IMR-90 (cell line): ENCODE measurements around the gene CIC. TPM values are rescaled to one million over a fixed set of nuclear protein-coding genes. Genes with fewer than 3 reads are reported as not detected.

Experiments used
- ATAC-seq: fragments of 200-7000 bp; cut with Tn5 transposase; 2 replicates; pipeline ENCODE4 v1.9.1; 2020; ENCODE audit warnings: low read depth, mild to moderate bottlenecking, moderate library complexity
- BruUV-seq: library from RNA; stranded (reverse); fragments of 400-500 nt; replicated peaks from 2 replicates; lab custom pipeline; 2021; lab: Mats Ljungman, UMichigan
- CTCF ChIA-PET: fragments of 300-600 bp; formaldehyde crosslinking; extraction: SDS; loops from one replicate; lab custom pipeline; 2021; ENCODE audit warnings: antibody characterized with exemption; lab: Yijun Ruan, JAX
- POLR2A ChIA-PET: fragments of 300-600 bp; sonication (Branson Sonifier 250); formaldehyde crosslinking; loops from one replicate; lab custom pipeline; 2022; ENCODE audit warnings: antibody characterized with exemption; ENCODE audit not compliant: unreplicated experiment; lab: Charles Lee
- DNase-seq: peaks from one replicate; pipeline ENCODE4 v3.0.0; 2013
- H2AFZ ChIP-seq: replicated peaks from 2 replicates; pipeline ENCODE3; 2013; ENCODE audit warnings: low read length, mild to moderate bottlenecking; ENCODE audit not compliant: poor library complexity
- H2AK5ac ChIP-seq: 2 replicates; pipeline ENCODE4 v1.6.1; 2013; ENCODE audit warnings: low read depth, low read length, inconsistent platforms
- H2AK9ac ChIP-seq: replicated peaks from 2 replicates; pipeline ENCODE3; 2013; ENCODE audit warnings: mild to moderate bottlenecking, low read depth, low read length, moderate library complexity; ENCODE audit not compliant: poor library complexity
- H2BK120ac ChIP-seq: 2 replicates; pipeline ENCODE4 v1.6.1; 2013; ENCODE audit warnings: low read depth, low read length, inconsistent platforms
- H2BK15ac ChIP-seq: 3 replicates; pipeline ENCODE4 v1.6.1; 2013; ENCODE audit warnings: low read depth, low read length, inconsistent platforms
- H2BK20ac ChIP-seq: 2 replicates; pipeline ENCODE4 v1.6.1; 2013; ENCODE audit warnings: low read depth, mild to moderate bottlenecking, inconsistent platforms, low read length, moderate library complexity
- H2BK5ac ChIP-seq: 2 replicates; pipeline ENCODE4 v1.6.1; 2013; ENCODE audit warnings: mild to moderate bottlenecking, low read depth, low read length, inconsistent platforms; ENCODE audit not compliant: poor library complexity, severe bottlenecking
- H3K14ac ChIP-seq: replicated peaks from 2 replicates; pipeline ENCODE4 v1.6.1; 2013; ENCODE audit warnings: low read depth, low read length, inconsistent platforms
- H3K18ac ChIP-seq: 2 replicates; pipeline ENCODE4 v1.6.1; 2013; ENCODE audit warnings: low read depth, low read length, control low read depth
- H3K23ac ChIP-seq: 2 replicates; pipeline ENCODE4 v1.6.1; 2013; ENCODE audit warnings: low read depth, low read length, inconsistent platforms
- H3K27ac ChIP-seq: 2 replicates; pipeline ENCODE4 v1.5.1; 2013; ENCODE audit warnings: mild to moderate bottlenecking, control low read depth, low read length; ENCODE audit not compliant: insufficient read depth
- H3K27me3 ChIP-seq: 2 replicates; pipeline ENCODE4 v1.6.1; 2013; ENCODE audit warnings: low read length; ENCODE audit not compliant: control insufficient read depth, insufficient read depth
- H3K36me3 ChIP-seq: 2 replicates; pipeline ENCODE4 v1.6.1; 2013; ENCODE audit warnings: low read length, mixed read lengths; ENCODE audit not compliant: control insufficient read depth, insufficient read depth
- H3K4ac ChIP-seq: 2 replicates; pipeline ENCODE4 v1.6.1; 2013; ENCODE audit warnings: low read depth, low read length, inconsistent platforms
- H3K4me1 ChIP-seq: 2 replicates; pipeline ENCODE4 v1.6.1; 2013; ENCODE audit warnings: low read length, mixed read lengths; ENCODE audit not compliant: control insufficient read depth, insufficient read depth
- H3K4me2 ChIP-seq: 2 replicates; pipeline ENCODE4 v1.6.1; 2013; ENCODE audit warnings: low read depth, mild to moderate bottlenecking, control low read depth, low read length, moderate library complexity
- H3K4me3 ChIP-seq: 2 replicates; pipeline ENCODE4 v1.5.1; 2013; ENCODE audit warnings: low read depth, mild to moderate bottlenecking, control low read depth, low read length, moderate library complexity; ENCODE audit not compliant: insufficient read depth
- H3K56ac ChIP-seq: 2 replicates; pipeline ENCODE4 v1.6.1; 2013; ENCODE audit warnings: low read length, inconsistent platforms; ENCODE audit not compliant: insufficient read depth; ENCODE audit errors: extremely low read depth
- H3K79me1 ChIP-seq, 2 experiments: 2 replicates each; pipeline ENCODE4 v1.6.1; 2013; ENCODE audit warnings: low read length in 2 of 2, inconsistent platforms in 1 of 2, low read depth in 1 of 2
- H3K9ac ChIP-seq: 2 replicates; pipeline ENCODE4 v1.6.1; 2013; ENCODE audit warnings: low read depth, low read length, control low read depth
- H3K9me1 ChIP-seq: 2 replicates; pipeline ENCODE4 v1.6.1; 2013; ENCODE audit warnings: low read length, inconsistent platforms; ENCODE audit not compliant: insufficient read depth
- H3K9me3 ChIP-seq: 2 replicates; pipeline ENCODE4 v1.6.1; 2013; ENCODE audit warnings: low read length; ENCODE audit not compliant: control insufficient read depth, insufficient read depth
- H4K20me1 ChIP-seq: 2 replicates; pipeline ENCODE4 v1.6.1; 2013; ENCODE audit warnings: low read length, inconsistent platforms; ENCODE audit not compliant: insufficient read depth
- H4K5ac ChIP-seq: 2 replicates; pipeline ENCODE4 v1.6.1; 2013; ENCODE audit warnings: mild to moderate bottlenecking, low read depth, low read length, control low read depth
- H4K8ac ChIP-seq, 2 experiments: 2 replicates each; pipeline ENCODE4 v1.6.1; 2013; ENCODE audit warnings: low read depth in 2 of 2, low read length in 2 of 2, control low read depth in 1 of 2, inconsistent platforms in 1 of 2
- H4K91ac ChIP-seq: 2 replicates; pipeline ENCODE4 v1.6.1; 2013; ENCODE audit warnings: low read depth, low read length, inconsistent platforms; ENCODE audit not compliant: insufficient read depth
- BHLHE40 ChIP-seq: fragments of 150-350 bp; IDR thresholded peaks from 2 replicates; pipeline ENCODE4 v1.6.1; 2016; ENCODE audit warnings: mild to moderate bottlenecking, low read depth, low read length
- CEBPB ChIP-seq: IDR thresholded peaks from 2 replicates; pipeline ENCODE4 v1.6.1; 2012; ENCODE audit warnings: low read depth, low read length, improper control_type of control experiment
- CHD1 ChIP-seq: IDR thresholded peaks from 2 replicates; pipeline ENCODE4 v1.6.1; 2012; ENCODE audit warnings: low read depth, low read length, improper control_type of control experiment
- CTCF ChIP-seq: conservative IDR thresholded peaks from 2 replicates; pipeline ENCODE4 v1.5.1; 2012; ENCODE audit warnings: mild to moderate bottlenecking, low read depth, low read length, improper control_type of control experiment
- FOS ChIP-seq: fragments of 150-350 bp; IDR thresholded peaks from 2 replicates; pipeline ENCODE4 v1.6.1; 2016; ENCODE audit warnings: low read depth, low read length
- MAFK ChIP-seq: IDR thresholded peaks from 2 replicates; pipeline ENCODE4 v1.6.1; 2012; ENCODE audit warnings: low read depth, low read length, improper control_type of control experiment
- MAZ ChIP-seq: IDR thresholded peaks from 2 replicates; pipeline ENCODE4 v1.6.1; 2012; ENCODE audit warnings: low read depth, mild to moderate bottlenecking, low read length, improper control_type of control experiment, moderate library complexity, borderline replicate concordance
- MXI1 ChIP-seq: IDR thresholded peaks from 2 replicates; pipeline ENCODE4 v1.6.1; 2012; ENCODE audit warnings: low read depth, mild to moderate bottlenecking, low read length, moderate library complexity, borderline replicate concordance
- NFE2L2 ChIP-seq: fragments of 150-350 bp; IDR thresholded peaks from 2 replicates; pipeline ENCODE4 v1.6.1; 2016; ENCODE audit warnings: low read depth, mild to moderate bottlenecking, low read length
- POLR2A ChIP-seq: IDR thresholded peaks from 2 replicates; pipeline ENCODE4 v1.6.1; 2012; ENCODE audit warnings: mild to moderate bottlenecking, low read depth, low read length
- RAD21 ChIP-seq: IDR thresholded peaks from 2 replicates; pipeline ENCODE4 v1.6.1; 2012; ENCODE audit warnings: low read length, improper control_type of control experiment
- RCOR1 ChIP-seq: IDR thresholded peaks from 2 replicates; pipeline ENCODE4 v1.6.1; 2012; ENCODE audit warnings: mild to moderate bottlenecking, low read length, improper control_type of control experiment; ENCODE audit not compliant: insufficient replicate concordance
- RFX5 ChIP-seq: IDR thresholded peaks from 2 replicates; pipeline ENCODE4 v1.8.0; 2012; ENCODE audit warnings: low read depth, mild to moderate bottlenecking, low read length, moderate library complexity
- SMC3 ChIP-seq: fragments of 150-350 bp; IDR thresholded peaks from 2 replicates; pipeline ENCODE4 v1.6.1; 2016; ENCODE audit warnings: low read depth, mild to moderate bottlenecking, antibody characterized with exemption, low read length, moderate library complexity
- WGBS, 2 experiments: methylation state at CpG; one replicate each; pipeline versions ENCODE4 v1.1.5 to v1.1.7; 2013; ENCODE audit warnings: missing lambda C conversion rate in 2 of 2; ENCODE audit not compliant: insufficient read length in 1 of 2; ENCODE audit errors: extremely low coverage in 2 of 2; 5-methylcytosine and 5-hydroxymethylcytosine counted together
- dilution Hi-C: fragments of 300-500 bp; cut with HindIII; formaldehyde crosslinking; loops from one replicate; pipeline ENCODE4 v1.14.3; 2018; ENCODE audit warnings: low sequenced_read_pairs; ENCODE audit not compliant: unreplicated experiment
- in situ Hi-C: fragments of 300-500 bp; cut with MboI; formaldehyde crosslinking; loops from 3 replicates; pipeline ENCODE4 v1.14.3; 2019; ENCODE audit warnings: low sequenced_read_pairs, inconsistent platforms, mixed read lengths
- intact Hi-C: fragments of 100-400 bp; cut with micrococcal nuclease; formaldehyde crosslinking; loops from 2 replicates; pipeline ENCODE4 v1.10.0; 2022
- polyA plus RNA-seq, 3 experiments: library from polyadenylated mRNA; depleted of rRNA; stranded (reverse); fragments of >200 nt; gene quantifications; 2 replicates each; pipeline ENCODE4 v1.2.3, GENCODE V29; 2012; ENCODE audit warnings: low replicate concordance in 1 of 3
- total RNA-seq: library from RNA; depleted of rRNA; stranded (reverse); fragments of >200 nt; gene quantifications from 2 replicates; pipeline ENCODE4 v1.2.3, GENCODE V29; 2012
- TF ChIP-seq, protein P1 (sequence below): fragments of 150-350 bp; IDR thresholded peaks from 2 replicates; pipeline ENCODE4 v1.6.1; 2016; ENCODE audit warnings: low read depth, mild to moderate bottlenecking, low read length, moderate library complexity, borderline replicate concordance
- TF ChIP-seq, protein P2 (sequence below): fragments of 150-350 bp; IDR thresholded peaks from 2 replicates; pipeline ENCODE4 v1.6.1; 2017; ENCODE audit warnings: mild to moderate bottlenecking, antibody characterized with exemption, low read length, low read depth

The CIC gene
- total and polyA plus RNA-seq, 2 of the 4 experiments (the other 2 are of a cell fraction), result 1.8 to 23.2 TPM

- H2AK5ac ChIP-seq, result no peak overlapping the region
- H3K56ac ChIP-seq, result no peak overlapping the region
- no peak overlapping the region for H2BK20ac ChIP-seq
- H3K4ac ChIP-seq, result no peak overlapping the region
- ChIA-PET CTCF (interaction anchor here (0.8 kb wide), 1 partner anchor 9 kb away, joined by 3 read pairs; the partner anchor contains the start of gene GSK3A), POLR2A (no interaction called here)
- no peak overlapping the region for H3K23ac ChIP-seq
- no peaks in the 10 kb centered on the region for H3K9me3 ChIP-seq
- peaks cover 72% of the 10 kb centered on the region for H3K36me3 ChIP-seq
- H2AK9ac ChIP-seq, result no peak overlapping the region
- H4K5ac ChIP-seq, result no peak overlapping the region
- H3K4me3 ChIP-seq, result no peak overlapping the region
- no peak overlapping the region for H3K27ac ChIP-seq
- peaks cover 74% of the 10 kb centered on the region for H4K20me1 ChIP-seq
- ATAC-seq (no peak), DNase-seq (no peak)
- H3K18ac ChIP-seq, result no peak overlapping the region
- dilution Hi-C loops, result no loop called here
- H3K27me3 ChIP-seq, result no peaks in the 10 kb centered on the region
- WGBS, 2 experiments, result 80% methylated on average over 1 of the region's 7 CpGs; no CpG with 5 or more reads in 1 of the 2 experiments
- no peak overlapping the region for H2BK120ac ChIP-seq
- TF ChIP-seq CHD1 (no peak), POLR2A (no peak), FOS (no peak), SMC3 (no peak), RCOR1 (no peak), NFE2L2 (no peak), RAD21 (no peak), MAFK (no peak), MAZ (no peak), RFX5 (no peak), BHLHE40 (no peak), CTCF (no peak), MXI1 (no peak), CEBPB (no peak)
- TF ChIP-seq, protein P1, sequence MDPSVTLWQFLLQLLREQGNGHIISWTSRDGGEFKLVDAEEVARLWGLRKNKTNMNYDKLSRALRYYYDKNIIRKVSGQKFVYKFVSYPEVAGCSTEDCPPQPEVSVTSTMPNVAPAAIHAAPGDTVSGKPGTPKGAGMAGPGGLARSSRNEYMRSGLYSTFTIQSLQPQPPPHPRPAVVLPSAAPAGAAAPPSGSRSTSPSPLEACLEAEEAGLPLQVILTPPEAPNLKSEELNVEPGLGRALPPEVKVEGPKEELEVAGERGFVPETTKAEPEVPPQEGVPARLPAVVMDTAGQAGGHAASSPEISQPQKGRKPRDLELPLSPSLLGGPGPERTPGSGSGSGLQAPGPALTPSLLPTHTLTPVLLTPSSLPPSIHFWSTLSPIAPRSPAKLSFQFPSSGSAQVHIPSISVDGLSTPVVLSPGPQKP, result no peak
- TF ChIP-seq, protein P2, sequence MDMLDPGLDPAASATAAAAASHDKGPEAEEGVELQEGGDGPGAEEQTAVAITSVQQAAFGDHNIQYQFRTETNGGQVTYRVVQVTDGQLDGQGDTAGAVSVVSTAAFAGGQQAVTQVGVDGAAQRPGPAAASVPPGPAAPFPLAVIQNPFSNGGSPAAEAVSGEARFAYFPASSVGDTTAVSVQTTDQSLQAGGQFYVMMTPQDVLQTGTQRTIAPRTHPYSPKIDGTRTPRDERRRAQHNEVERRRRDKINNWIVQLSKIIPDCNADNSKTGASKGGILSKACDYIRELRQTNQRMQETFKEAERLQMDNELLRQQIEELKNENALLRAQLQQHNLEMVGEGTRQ, result no peak
- H3K4me2 ChIP-seq, result no peak overlapping the region
- no peak overlapping the region for H2BK15ac ChIP-seq
- H2AFZ ChIP-seq, result no peak overlapping the region
- peaks cover 6% of the 10 kb centered on the region; the same call in 1 of the 2 replicates for H3K9me1 ChIP-seq
- in situ Hi-C loops, result no loop called here
- peaks cover 30 to 79% of the 10 kb centered on the region in 2 experiments; a peak in 3 of 4 replicates for H3K79me1 ChIP-seq
- no peaks in the 10 kb centered on the region for H3K4me1 ChIP-seq
- H2BK5ac ChIP-seq, result no peak overlapping the region
- BruUV-seq, result no TSS peak
- no peak overlapping the region for H4K8ac ChIP-seq
- H3K14ac ChIP-seq, result no peak overlapping the region
- H4K91ac ChIP-seq, result no peak overlapping the region
- no peak overlapping the region for H3K9ac ChIP-seq
- intact Hi-C loops, result no loop called here
Observed at GRCh38 chr19:42233106-42233505, 35.9 kb upstream of the CIC start.
